SK-N-MC (cell line): ENCODE results near the gene PCSK5.

Experiments
- EZH2 ChIP-seq: fragments of 200-600 bp; sonication (generic); IDR thresholded peaks from one replicate; pipeline ENCODE4 v1.6.1; 2017; ENCODE audit warnings: antibody characterized with exemption
- FOXP2 ChIP-seq: optimal IDR thresholded peaks from 2 replicates; pipeline ENCODE3; 2011; ENCODE audit warnings: mild to moderate bottlenecking, moderate library complexity; ENCODE audit not compliant: insufficient read depth; ENCODE audit errors: extremely low read length, control extremely low read depth
- POLR2AphosphoS5 ChIP-seq: IDR thresholded peaks from 2 replicates; pipeline ENCODE4 v1.6.1; 2012; ENCODE audit warnings: mild to moderate bottlenecking, low read depth, low read length, borderline replicate concordance

DNA sequence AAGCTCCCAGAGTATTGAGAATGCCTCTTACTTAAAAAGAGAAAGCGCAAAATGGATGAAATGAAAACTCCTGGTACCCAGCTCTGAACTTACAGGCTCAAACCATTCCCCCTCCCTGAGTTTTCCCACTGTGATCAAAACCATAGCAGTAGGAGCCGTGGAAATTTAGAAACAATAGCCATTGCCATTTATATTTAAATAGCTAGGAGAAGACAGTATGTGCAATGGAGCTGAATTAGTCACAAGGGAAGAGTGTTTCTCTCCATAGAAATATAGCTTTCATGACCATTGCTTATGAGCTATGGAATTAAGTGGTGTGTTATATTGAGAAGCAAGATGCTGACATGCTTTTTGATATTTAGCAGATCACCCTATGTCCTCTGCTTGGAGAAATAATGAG lies 84.6 kb downstream of the PCSK5 start:
- no peak for TF ChIP-seq EZH2
- TF ChIP-seq POLR2AphosphoS5, result no peak
- TF ChIP-seq FOXP2, result no peak
